Measurements from ENCODE around the gene COL5A1. TPM values are rescaled to one million over a fixed set of nuclear protein-coding genes. Genes with fewer than 3 reads are reported as not detected.

The COL5A1 gene
- total and polyA plus RNA-seq, 4 donors, result 12.2 to 169 (median 65.4) TPM

GRCh38 chr9:134758949-134759607 lies 117.5 kb downstream of the COL5A1 start:
- ATAC-seq (ENCODE audit: insufficient read depth, low FRiP score) (no peak), DNase-seq (no peak)
- TF ChIP-seq CTCF (IDR thresholded peaks at IDR 0.05; ENCODE audit: control extremely low read depth, extremely low read depth), result no peak
- H3K9ac ChIP-seq (ENCODE audit: insufficient read depth in 1 of 2, low read length in 2 of 2), result no peak overlapping the region
- H3K27ac ChIP-seq (ENCODE audit: low read depth in 1 of 2, low read length in 1 of 2), result no peak overlapping the region
- 81 to 94% methylated on average over 9 of the region's 9 CpGs for WGBS, 2 donors
- peaks cover 0 to 48% (median 22%) of the 10 kb centered on the region in 4 donors for H3K36me3 ChIP-seq (ENCODE audit: control insufficient read depth in 4 of 4, insufficient read depth in 4 of 4, low read length in 4 of 4)
- peaks cover 0 to 5% (median 0%) of the 10 kb centered on the region in 4 donors for H3K9me3 ChIP-seq (ENCODE audit: control insufficient read depth in 4 of 4, insufficient read depth in 3 of 4, low read length in 3 of 4)
- H3K4me1 ChIP-seq (ENCODE audit: control insufficient read depth in 5 of 5, insufficient read depth in 5 of 5, low read length in 5 of 5), result no peaks in the 10 kb centered on the region
- H3K4me3 ChIP-seq, result no peak overlapping the region
- H3K27me3 ChIP-seq (ENCODE audit: control insufficient read depth in 3 of 3, insufficient read depth in 3 of 3, low read length in 2 of 3), result no peaks in the 10 kb centered on the region

GRCh38 chr9:134759913-134760312 lies 118.3 kb downstream of the COL5A1 start:
- WGBS, 2 donors, result 96 to 99% methylated on average over 8 of the region's 8 CpGs
- no peak for TF ChIP-seq CTCF (IDR thresholded peaks at IDR 0.05; ENCODE audit: control extremely low read depth, extremely low read depth)
- H3K4me3 ChIP-seq, result no peak overlapping the region
- ATAC-seq (ENCODE audit: insufficient read depth, low FRiP score) (no peak), DNase-seq (no peak)
- H3K4me1 ChIP-seq (ENCODE audit: control insufficient read depth in 5 of 5, insufficient read depth in 5 of 5, low read length in 5 of 5), result no peaks in the 10 kb centered on the region
- H3K27me3 ChIP-seq (ENCODE audit: control insufficient read depth in 3 of 3, insufficient read depth in 3 of 3, low read length in 2 of 3), result no peaks in the 10 kb centered on the region
- peaks cover 0 to 5% (median 0%) of the 10 kb centered on the region in 4 donors for H3K9me3 ChIP-seq (ENCODE audit: control insufficient read depth in 4 of 4, insufficient read depth in 3 of 4, low read length in 3 of 4)
- H3K36me3 ChIP-seq (ENCODE audit: control insufficient read depth in 4 of 4, insufficient read depth in 4 of 4, low read length in 4 of 4), result peaks cover 0 to 48% (median 20%) of the 10 kb centered on the region in 4 donors
- no peak overlapping the region for H3K27ac ChIP-seq (ENCODE audit: low read depth in 1 of 2, low read length in 1 of 2)
- H3K9ac ChIP-seq (ENCODE audit: insufficient read depth in 1 of 2, low read length in 2 of 2), result no peak overlapping the region

- Histone ChIP-seq H3K36me3 (ENCODE audit: control insufficient read depth in 4 of 4, insufficient read depth in 4 of 4, low read length in 4 of 4) (peaks cover 0 to 47% (median 16%) of the 10 kb centered on the region in 4 donors), H3K9ac (ENCODE audit: insufficient read depth in 1 of 2, low read length in 2 of 2) (no peak overlapping the region), H3K4me3 (no peak overlapping the region), H3K27me3 (ENCODE audit: control insufficient read depth in 3 of 3, insufficient read depth in 3 of 3, low read length in 2 of 3) (no peaks in the 10 kb centered on the region), H3K27ac (ENCODE audit: low read depth in 1 of 2, low read length in 1 of 2) (no peak overlapping the region), H3K4me1 (ENCODE audit: control insufficient read depth in 5 of 5, insufficient read depth in 5 of 5, low read length in 5 of 5) (no peaks in the 10 kb centered on the region), H3K9me3 (ENCODE audit: control insufficient read depth in 4 of 4, insufficient read depth in 3 of 4, low read length in 3 of 4) (peaks cover 0 to 5% (median 0%) of the 10 kb centered on the region in 4 donors)
- no peak for TF ChIP-seq CTCF (IDR thresholded peaks at IDR 0.05; ENCODE audit: control extremely low read depth, extremely low read depth)
- no peak for DNase-seq
- 96 to 97% methylated on average over 18 of the region's 18 CpGs for WGBS, 2 donors
- no peak for ATAC-seq (ENCODE audit: insufficient read depth, low FRiP score)
Observed at GRCh38 chr9:134760750-134761420, 119.3 kb downstream of the COL5A1 start.

Measured in lung (tissue), 12 donors.